Stimulated activated effector memory CD8-positive, alpha-beta T cell treated with anti-CD3 and anti-CD28 coated beads, Interleukin-12 subunit alpha, Interleukin-12 subunit beta, amount 100 ng/mL, for 72 hours (primary cell): ENCODE measurements around the gene FTSJ1.

ENCODE experiments used
- ATAC-seq: fragments of 150-1000 bp; cut with Tn5 transposase; 2 replicates; pipeline ENCODE4 v1.10.0; 2021
- DNase-seq, 2 donors: peaks; one replicate each; pipeline ENCODE4 v3.0.0; 2021 to 2022; ENCODE audit warnings: low spot score in 2 of 2
- H3K27ac Mint-ChIP-seq: one replicate; pipeline ENCODE4 v1.8.0; 2022; ENCODE audit warnings: mild to moderate bottlenecking, mixed read lengths
- H3K36me3 Mint-ChIP-seq: one replicate; pipeline ENCODE4 v1.8.0; 2022; ENCODE audit warnings: mild to moderate bottlenecking, mixed read lengths
- H3K4me1 Mint-ChIP-seq: one replicate; pipeline ENCODE4 v1.8.0; 2022; ENCODE audit warnings: mixed read lengths
- H3K4me3 Mint-ChIP-seq: one replicate; pipeline ENCODE4 v1.8.0; 2022; ENCODE audit warnings: mild to moderate bottlenecking, mixed read lengths
- H3K9me3 Mint-ChIP-seq: one replicate; pipeline ENCODE4 v1.8.0; 2022; ENCODE audit warnings: mixed read lengths

FTSJ1 gene

DNA sequence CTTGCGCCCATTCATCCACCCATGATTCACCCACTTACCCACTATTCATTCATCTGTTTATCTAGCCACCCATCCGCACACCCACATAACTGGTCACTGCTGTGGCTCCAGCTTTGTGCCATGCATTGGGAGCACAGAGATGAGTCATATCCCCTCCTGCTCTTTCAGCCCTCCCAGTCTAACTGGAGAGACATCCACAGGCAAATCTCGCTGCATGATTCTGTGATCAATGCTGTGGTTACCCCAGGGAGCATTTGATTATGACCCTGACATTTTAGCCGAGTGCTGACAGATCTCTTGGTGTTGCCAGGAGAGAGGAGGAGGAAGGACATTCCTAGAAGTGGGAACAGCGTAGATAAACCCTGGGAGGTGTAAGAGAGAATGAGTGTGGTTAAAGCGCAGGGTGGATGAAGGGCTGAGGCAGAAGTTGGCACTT is 22.4 kb downstream of the FTSJ1 start:
- ATAC-seq, result peak; percentile 63
- H3K27ac Mint-ChIP-seq, result peak overlapping the region; percentile 45
- DNase-seq, result no peak
- H3K9me3 Mint-ChIP-seq, result no peaks in the 10 kb centered on the region
- no peak overlapping the region for H3K4me3 Mint-ChIP-seq
- no peaks in the 10 kb centered on the region for H3K36me3 Mint-ChIP-seq
- peaks cover 5% of the 10 kb centered on the region for H3K4me1 Mint-ChIP-seq

DNA sequence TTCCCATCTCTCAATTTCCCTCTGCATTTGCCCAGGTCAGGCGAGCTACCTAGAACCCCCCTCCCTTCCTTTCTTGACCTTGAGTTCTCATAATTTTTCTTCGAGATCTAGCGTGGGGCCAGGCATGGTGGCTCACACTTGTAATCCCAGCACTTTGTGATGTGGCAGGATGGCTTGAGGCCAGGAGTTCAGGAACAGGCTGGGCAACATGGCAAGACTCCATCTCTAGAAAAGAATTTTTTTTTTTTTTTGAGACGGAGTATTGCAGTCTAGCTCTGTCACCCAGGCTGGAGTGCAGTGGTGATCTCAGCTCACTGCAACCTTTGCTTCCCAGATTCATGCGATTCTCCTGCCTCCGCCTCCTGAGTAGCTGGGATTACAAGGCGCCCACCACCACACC is 28.3 kb downstream of the FTSJ1 start:
- no peaks in the 10 kb centered on the region for H3K9me3 Mint-ChIP-seq
- no peak for DNase-seq
- peaks cover 2% of the 10 kb centered on the region for H3K4me1 Mint-ChIP-seq
- no peaks in the 10 kb centered on the region for H3K36me3 Mint-ChIP-seq
- no peak overlapping the region for H3K27ac Mint-ChIP-seq
- no peak for ATAC-seq
- no peak overlapping the region for H3K4me3 Mint-ChIP-seq

DNA sequence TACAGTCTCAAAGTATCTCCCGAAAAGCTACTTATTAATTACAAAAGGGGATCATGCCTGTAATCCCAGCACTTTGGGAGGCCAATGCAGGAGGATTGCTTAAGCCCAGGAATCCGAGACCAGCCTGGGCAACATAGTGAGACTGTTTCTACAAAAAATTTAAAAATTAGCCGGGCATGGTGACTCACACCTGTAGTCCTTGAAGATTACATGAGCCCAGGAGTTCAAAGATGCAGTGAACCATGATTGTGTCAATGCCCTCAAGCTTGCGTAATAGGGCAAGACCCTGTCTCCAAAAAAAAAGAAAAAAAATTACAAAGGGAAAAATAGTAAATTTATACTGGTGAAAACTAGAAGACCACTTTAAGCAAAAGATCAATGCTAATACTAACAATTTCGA is 29.5 kb downstream of the FTSJ1 start:
- H3K4me3 Mint-ChIP-seq, result no peak overlapping the region

DNA sequence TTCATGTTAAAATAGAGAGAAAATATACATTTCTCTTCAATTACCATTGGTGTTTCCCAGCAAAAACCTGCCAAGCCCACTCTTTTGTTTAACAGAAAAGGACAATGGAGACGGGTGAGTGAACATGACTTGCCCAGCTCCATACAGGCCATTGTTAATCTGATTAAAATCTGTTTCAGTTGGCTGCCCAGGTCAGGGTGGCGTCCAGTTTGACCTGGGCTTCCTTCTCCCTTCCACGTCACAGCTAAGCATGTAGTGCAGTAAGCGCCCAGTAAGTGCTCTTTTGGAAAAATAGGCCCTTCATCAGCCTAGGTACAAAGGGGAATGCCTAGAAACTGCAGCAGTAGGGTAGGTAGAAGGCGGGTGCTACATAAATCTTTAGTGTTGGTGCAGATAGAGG is 31.2 kb downstream of the FTSJ1 start:
- ATAC-seq, result no peak
- no peak for DNase-seq
- Mint-ChIP-seq H3K4me3 (no peak overlapping the region), H3K36me3 (peaks cover 6% of the 10 kb centered on the region), H3K27ac (no peak overlapping the region), H3K9me3 (no peaks in the 10 kb centered on the region), H3K4me1 (peaks cover 27% of the 10 kb centered on the region)

More for the DNA sequence above, 29.5 kb downstream of the FTSJ1 start:
- H3K4me1 Mint-ChIP-seq, result peaks cover 12% of the 10 kb centered on the region
- ATAC-seq (no peak), DNase-seq (no peak)
- H3K36me3 Mint-ChIP-seq, result peaks cover under 1% of the 10 kb centered on the region
- no peak overlapping the region for H3K27ac Mint-ChIP-seq
- H3K9me3 Mint-ChIP-seq, result no peaks in the 10 kb centered on the region

DNA sequence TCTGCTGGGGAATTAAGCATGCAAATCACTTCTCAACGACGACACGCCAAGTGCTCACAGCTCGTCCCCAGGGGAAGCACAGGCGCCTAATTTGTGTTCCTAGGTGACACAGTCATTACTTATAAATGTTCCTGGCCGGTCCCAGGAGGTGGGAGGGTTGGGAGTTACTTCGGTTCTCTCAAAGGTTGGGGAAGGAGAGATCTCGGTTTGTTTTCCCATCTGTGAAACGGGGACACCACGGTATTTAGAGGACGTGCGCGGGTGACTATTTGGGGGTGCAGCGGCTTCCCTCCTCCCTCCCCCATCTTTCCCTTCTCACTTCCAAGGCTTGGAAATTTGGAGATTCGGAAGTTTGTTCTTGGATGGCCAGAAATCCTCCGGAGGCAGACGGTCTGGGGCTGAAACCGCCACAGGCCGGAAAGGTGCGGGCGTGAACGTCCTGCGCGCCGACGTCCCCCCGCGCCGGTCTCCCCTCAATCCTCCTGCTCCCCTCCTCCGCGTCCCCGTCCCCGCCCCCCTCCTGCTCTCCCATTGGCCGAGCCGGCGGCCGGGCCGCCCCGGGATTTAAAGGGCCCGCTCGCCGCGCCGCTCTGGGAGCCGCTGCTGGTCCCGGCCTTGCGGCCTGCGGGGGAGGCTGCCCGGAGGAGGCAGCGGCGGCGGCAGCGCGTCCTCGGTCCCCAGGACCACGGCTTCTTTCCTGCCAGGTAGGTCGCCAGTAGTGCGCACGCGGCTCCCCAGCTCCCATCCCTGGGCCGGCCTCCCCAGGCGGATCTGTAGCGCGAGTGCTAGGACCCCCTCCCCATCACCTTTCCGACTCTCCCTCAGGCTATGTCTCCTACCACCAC is 32.6 kb downstream of the FTSJ1 start, which contains the start of gene PORCN:
TSS of gene PORCN (plus strand) at position 593 of the 845 bp plus-strand sequence. CDS start 829 bp downstream, outside the sequence.
- Mint-ChIP-seq H3K27ac (peak within 1 kb of the TSS; percentile 87), H3K4me3 (peak within 1 kb of the TSS; percentile 88), H3K9me3 (no peaks in the 10 kb centered on the region), H3K4me1 (peaks cover 28% of the 10 kb centered on the region), H3K36me3 (peaks cover 6% of the 10 kb centered on the region)
- peak; percentile 95 for ATAC-seq
- DNase-seq, result peak; percentile 49 to 82

DNA sequence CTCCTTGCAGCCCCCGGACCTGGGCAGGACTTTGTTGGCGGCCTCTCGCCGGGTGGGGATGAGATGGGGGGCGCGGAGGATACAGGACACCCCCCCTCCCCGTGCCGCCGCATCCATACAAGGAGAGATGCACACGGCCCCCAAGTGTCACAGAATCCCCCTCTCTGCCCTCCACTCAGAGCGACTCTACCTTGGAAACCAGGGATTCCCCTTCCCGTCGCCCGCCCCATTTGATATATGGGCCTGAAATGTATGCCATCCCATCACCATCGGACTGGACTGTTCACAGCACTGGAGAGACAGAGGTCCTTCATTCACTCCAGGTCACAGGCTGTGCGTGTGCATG is 33.2 kb downstream of the FTSJ1 start:
- peak; percentile 31 for ATAC-seq
- H3K36me3 Mint-ChIP-seq, result peaks cover 6% of the 10 kb centered on the region
- peak overlapping the region; percentile 88 for H3K4me3 Mint-ChIP-seq
- H3K4me1 Mint-ChIP-seq, result peaks cover 28% of the 10 kb centered on the region
- H3K9me3 Mint-ChIP-seq, result no peaks in the 10 kb centered on the region
- H3K27ac Mint-ChIP-seq, result peak overlapping the region; percentile 87
- no peak for DNase-seq

DNA sequence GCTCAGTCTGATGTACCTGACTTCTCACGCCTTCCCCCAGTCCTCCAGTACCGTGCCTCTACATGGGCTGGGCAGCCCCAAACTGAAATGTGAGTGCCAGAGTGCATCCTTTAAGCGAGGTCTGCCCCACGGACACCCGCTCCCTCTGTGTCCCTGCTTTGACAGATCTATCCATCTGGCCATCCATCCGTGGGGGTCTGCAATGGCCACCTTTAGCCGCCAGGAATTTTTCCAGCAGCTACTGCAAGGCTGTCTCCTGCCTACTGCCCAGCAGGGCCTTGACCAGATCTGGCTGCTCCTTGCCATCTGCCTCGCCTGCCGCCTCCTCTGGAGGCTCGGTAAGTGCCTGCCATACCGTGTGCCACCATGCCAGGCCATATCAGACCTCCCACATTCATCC is 33.6 kb downstream of the FTSJ1 start:
- Mint-ChIP-seq H3K36me3 (peaks cover 6% of the 10 kb centered on the region), H3K9me3 (no peaks in the 10 kb centered on the region), H3K4me3 (peak overlapping the region; percentile 88), H3K27ac (peak overlapping the region; percentile 87), H3K4me1 (peaks cover 28% of the 10 kb centered on the region)
- no peak for DNase-seq
- no peak for ATAC-seq

DNA sequence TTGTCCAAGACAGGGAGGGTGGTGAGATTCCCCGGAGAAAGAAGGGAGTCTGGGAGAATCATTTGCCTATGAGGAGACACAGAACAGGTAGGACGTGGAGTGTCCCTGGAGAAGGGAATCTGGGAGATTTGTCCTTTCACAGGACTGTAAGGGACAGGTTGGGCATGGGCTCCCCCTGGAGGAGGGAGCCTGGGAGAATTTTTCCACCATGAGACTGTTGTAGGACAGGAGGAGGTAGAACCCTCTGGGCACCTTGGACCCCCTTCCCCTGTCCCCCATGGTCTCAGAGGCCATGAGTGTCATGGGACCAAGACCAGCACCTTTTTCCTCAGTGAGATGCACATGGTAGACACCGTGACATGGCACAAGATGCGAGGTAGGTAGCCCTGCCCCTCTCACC is 35.6 kb downstream of the FTSJ1 start:
- DNase-seq, result no peak
- no peaks in the 10 kb centered on the region for H3K9me3 Mint-ChIP-seq
- ATAC-seq, result no peak
- peaks cover 17% of the 10 kb centered on the region for H3K36me3 Mint-ChIP-seq
- H3K27ac Mint-ChIP-seq, result peak overlapping the region; percentile 65
- no peak overlapping the region for H3K4me3 Mint-ChIP-seq
- H3K4me1 Mint-ChIP-seq, result peaks cover 34% of the 10 kb centered on the region

DNA sequence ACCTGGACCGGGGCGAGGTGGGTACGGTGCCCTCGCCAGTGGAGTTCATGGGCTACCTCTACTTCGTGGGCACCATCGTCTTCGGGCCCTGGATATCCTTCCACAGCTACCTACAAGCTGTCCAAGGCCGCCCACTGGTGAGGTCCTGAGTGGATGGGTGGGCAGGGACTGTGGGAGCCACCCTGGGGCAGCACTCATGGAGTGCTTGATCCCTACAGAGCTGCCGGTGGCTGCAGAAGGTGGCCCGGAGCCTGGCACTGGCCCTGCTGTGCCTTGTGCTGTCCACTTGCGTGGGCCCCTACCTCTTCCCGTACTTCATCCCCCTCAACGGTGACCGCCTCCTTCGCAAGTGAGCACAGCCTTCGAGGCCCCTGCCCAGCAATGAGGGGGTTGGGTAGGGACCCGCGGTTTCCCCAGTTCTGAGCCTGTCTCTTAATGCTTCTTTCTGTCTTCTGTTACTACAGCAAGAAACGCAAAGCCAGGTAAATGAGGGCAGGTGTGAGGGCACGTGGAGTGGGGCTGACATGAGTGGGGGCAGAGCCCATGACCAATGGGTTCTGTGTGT is 36.5 kb downstream of the FTSJ1 start:
- Mint-ChIP-seq H3K4me1 (peaks cover 39% of the 10 kb centered on the region), H3K4me3 (no peak overlapping the region), H3K9me3 (no peaks in the 10 kb centered on the region), H3K27ac (no peak overlapping the region), H3K36me3 (peaks cover 17% of the 10 kb centered on the region)
- DNase-seq (no peak), ATAC-seq (no peak)

DNA sequence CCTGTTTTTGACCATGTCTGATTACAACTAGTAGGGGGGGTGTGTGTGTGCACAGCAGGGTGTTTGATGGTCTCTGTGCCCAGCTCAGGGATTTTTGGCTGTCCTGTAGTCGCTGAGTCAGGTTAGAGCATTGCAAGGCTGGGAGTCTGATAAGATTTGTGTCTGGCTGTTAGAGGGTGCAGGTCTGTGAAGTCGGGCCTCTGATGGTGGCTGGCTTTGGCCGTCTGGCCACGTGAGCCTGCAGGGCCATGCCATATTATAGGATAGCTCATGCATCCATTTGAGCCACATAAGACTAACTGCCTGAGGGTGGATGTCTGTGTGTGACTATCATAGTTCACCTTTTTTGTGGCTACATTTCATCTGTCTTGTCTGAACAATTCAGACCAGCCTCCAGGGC is 37.7 kb downstream of the FTSJ1 start:
- H3K4me1 Mint-ChIP-seq, result peaks cover 39% of the 10 kb centered on the region
- ATAC-seq (no peak), DNase-seq (no peak)
- H3K36me3 Mint-ChIP-seq, result peaks cover 17% of the 10 kb centered on the region
- H3K4me3 Mint-ChIP-seq, result no peak overlapping the region
- peak overlapping the region; percentile 40 for H3K27ac Mint-ChIP-seq
- no peaks in the 10 kb centered on the region for H3K9me3 Mint-ChIP-seq

DNA sequence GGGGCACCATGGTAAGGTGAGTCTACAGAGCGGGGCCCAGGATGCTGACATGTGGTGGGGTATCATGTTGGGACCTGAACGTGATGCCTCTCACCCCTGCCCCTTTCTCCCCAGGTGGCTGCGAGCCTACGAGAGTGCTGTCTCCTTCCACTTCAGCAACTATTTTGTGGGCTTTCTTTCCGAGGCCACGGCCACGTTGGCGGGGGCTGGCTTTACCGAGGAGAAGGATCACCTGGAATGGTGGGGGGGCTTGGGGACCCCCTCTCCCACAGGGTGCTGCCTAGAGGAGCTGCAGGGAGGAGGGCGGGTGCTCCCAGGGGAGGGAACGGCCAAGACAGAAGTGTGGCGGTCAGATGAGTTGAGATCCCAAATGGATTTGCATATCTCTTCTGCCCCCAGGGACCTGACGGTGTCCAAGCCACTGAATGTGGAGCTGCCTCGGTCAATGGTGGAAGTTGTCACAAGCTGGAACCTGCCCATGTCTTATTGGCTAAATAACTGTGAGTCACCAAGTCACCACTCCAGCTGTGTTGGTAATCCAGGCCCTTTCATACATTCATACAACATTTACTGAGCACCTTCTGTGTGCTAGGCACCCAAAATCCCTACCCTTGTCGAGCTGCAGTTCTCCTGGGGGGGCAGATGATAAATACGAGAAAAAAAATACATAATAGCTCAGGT is 38.3 kb downstream of the FTSJ1 start:
- DNase-seq (no peak), ATAC-seq (no peak)
- peaks cover 17% of the 10 kb centered on the region for H3K36me3 Mint-ChIP-seq
- H3K27ac Mint-ChIP-seq, result peak overlapping the region; percentile 40
- H3K4me3 Mint-ChIP-seq, result no peak overlapping the region
- H3K4me1 Mint-ChIP-seq, result peaks cover 38% of the 10 kb centered on the region
- H3K9me3 Mint-ChIP-seq, result no peaks in the 10 kb centered on the region

DNA sequence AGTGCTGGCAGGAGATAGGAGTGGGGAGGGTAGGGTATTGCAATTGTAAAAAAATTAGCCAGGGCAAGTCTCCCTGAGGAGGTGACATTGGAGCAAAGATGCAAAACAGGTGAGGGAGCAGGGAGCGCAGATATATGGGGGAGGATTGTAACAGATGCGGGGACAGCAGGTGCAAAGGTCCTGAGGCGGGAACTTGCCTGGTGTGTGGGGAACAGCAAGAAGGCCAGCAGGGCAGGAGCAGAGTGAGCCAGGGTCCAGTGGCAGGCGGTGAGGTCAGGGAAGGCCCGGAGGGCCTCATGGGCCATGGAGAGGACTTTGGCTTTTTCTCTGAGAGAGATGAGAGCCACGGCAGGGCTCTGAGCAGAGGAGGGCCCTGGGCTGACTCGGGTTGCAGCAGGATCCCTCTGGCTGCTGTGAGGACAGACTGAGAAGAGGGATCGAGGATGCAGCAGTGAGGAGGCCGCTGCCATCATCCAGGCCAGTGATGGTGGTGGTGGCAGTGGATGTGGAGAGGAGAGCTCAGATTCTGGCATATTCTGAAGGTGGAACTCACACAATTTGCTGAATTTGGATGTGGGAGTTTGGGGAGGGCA is 39.0 kb downstream of the FTSJ1 start:
- H3K27ac Mint-ChIP-seq, result peak overlapping the region; percentile 40
- no peaks in the 10 kb centered on the region for H3K9me3 Mint-ChIP-seq
- DNase-seq (no peak), ATAC-seq (no peak)
- H3K36me3 Mint-ChIP-seq, result peaks cover 17% of the 10 kb centered on the region
- H3K4me3 Mint-ChIP-seq, result no peak overlapping the region
- H3K4me1 Mint-ChIP-seq, result peaks cover 31% of the 10 kb centered on the region

DNA sequence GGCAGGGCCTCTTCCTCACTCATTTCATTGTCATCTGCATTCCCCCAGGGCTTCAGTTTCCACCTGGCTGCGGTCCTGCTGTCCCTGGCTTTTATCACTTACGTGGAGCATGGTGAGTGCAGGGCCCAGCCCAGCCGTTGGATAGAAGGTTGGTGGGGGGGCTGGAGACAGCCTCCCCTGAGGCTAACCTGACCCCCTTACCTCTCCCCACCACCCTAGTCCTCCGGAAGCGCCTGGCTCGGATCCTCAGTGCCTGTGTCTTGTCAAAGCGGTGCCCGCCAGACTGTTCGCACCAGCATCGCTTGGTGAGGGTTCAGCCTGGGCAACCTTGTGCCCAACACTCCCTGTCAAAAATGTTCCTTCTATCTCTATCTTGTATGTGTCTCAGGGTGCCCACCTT is 39.8 kb downstream of the FTSJ1 start:
- Mint-ChIP-seq H3K4me3 (no peak overlapping the region), H3K36me3 (peaks cover 16% of the 10 kb centered on the region), H3K4me1 (peaks cover 30% of the 10 kb centered on the region), H3K27ac (no peak overlapping the region), H3K9me3 (no peaks in the 10 kb centered on the region)
- DNase-seq (no peak), ATAC-seq (no peak)

DNA sequence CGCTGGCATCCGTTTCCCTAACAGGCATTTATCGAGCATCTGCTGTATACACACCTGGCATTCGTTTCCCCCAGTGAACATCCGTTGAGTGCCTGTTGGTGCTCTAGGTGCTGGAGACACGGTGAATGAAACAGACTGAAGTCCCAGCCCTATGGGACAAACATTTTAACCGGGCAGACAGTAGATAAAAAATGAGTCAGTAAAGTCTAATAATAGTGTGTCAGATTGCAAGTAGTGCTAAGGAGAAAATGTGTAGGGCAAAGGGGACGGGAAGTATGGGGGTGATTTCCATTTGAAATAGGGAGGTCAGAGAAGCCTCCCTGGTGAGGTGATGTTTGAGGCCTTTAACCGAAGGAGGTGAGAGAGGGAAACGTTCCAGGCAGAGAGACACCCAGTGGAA is 40.3 kb downstream of the FTSJ1 start:
- no peaks in the 10 kb centered on the region for H3K9me3 Mint-ChIP-seq
- peaks cover 17% of the 10 kb centered on the region for H3K36me3 Mint-ChIP-seq
- H3K27ac Mint-ChIP-seq, result no peak overlapping the region
- no peak overlapping the region for H3K4me3 Mint-ChIP-seq
- DNase-seq, result no peak
- no peak for ATAC-seq
- peaks cover 30% of the 10 kb centered on the region for H3K4me1 Mint-ChIP-seq

DNA sequence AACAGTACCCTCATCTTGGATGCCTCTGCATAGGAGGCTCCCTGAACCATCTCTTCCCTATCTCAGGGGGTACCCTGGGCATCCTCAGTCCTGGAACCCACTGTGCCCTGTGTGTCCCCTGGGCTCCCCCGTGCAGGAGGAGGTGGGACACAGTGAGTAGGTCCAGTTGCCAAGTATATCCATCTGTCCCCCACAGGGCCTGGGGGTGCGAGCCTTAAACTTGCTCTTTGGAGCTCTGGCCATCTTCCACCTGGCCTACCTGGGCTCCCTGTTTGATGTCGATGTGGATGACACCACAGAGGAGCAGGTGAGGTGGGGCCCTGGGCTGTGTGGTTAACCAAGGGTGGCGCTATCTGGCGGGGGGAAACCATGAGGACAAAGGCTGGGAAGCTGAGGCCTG is 41.0 kb downstream of the FTSJ1 start:
- Mint-ChIP-seq H3K36me3 (peaks cover 24% of the 10 kb centered on the region), H3K27ac (peak overlapping the region; percentile 69), H3K9me3 (no peaks in the 10 kb centered on the region), H3K4me1 (peaks cover 27% of the 10 kb centered on the region), H3K4me3 (no peak overlapping the region)
- ATAC-seq (no peak), DNase-seq (no peak)
